HG03342 (cell line): ENCODE data around the gene ALDH1A2.
"Not testable (repeated sequence)": the region's sequence is repeated elsewhere in the genome, so short reads cannot be mapped to it uniquely, and the experiment has no call there.

Experiments
- ATAC-seq: cut with Tn5 transposase; IDR thresholded peaks from one replicate; pipeline ENCODE4 v1.9.1; 2021; ENCODE audit warnings: mild to moderate bottlenecking, moderate library complexity; ENCODE audit not compliant: unreplicated experiment

The ALDH1A2 gene

DNA sequence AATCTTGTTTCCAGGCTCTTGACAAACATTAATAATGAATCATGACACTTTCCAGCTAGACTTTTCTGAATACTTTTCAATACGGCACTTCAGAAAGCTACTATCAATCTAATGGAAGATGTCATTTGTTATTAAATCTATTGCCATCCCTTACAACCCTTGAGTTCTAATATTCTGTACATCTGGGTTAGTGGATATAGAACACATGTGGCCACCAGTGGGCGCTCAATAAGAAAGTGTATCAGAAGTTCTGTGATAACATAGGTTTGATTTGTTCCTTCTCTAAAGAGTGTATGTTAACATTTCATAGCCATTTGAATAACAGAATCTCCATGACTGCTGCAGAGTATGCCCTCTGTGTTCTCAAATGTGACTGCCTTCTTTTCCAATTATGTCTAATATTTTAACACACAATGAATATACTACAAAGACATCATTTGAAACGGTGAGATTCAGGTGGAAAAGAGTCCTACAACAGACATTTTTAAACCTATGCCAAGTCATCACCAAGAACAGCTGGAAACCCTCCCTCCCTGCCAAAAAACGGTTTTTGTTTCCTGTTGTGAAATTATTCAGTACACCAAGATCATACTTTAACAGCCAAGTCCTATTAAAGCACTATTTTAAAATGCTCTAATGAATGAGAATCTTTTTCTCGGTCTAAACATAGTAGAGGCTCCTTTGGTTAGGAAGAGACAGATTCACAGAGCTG, 22.2 kb downstream of the ALDH1A2 start:
- no peak for ATAC-seq

DNA sequence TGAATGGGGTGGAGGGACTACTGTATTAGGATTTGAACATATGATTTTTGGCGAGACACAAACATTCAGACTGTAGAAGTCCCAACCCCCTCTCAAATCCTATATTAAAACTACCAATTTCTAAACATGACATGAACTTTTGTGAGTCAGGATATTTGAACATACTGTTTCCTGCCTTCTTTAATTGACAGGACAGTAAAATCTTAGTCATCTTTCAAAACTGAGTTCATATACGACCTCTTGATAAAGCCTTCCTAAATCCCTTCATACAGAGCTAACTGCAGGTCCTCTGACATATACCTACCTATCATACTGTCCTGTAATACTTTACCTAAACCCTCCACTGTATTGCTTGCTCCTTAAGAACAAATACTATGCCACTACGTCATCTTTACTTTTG, 23.5 kb downstream of the ALDH1A2 start:
- ATAC-seq: no peak

DNA sequence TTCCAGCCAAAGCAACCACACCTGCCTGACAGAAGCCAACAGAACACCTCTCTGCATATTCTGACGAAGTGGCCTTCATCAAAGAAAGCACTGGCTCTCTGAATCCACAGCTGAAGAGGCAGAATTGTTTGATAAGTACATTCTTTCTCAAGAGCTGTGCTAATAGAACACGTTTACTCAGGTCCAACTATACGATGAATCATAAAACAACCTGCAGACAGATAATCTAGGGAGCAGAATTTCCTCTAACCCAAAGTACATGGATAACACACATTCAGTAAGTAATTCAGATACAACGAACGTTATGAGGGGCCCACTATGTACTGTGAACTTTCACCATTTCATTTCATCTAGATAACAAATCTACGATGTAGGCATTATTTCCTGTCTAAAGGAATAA, 25.4 kb downstream of the ALDH1A2 start:
- ATAC-seq: no peak

DNA sequence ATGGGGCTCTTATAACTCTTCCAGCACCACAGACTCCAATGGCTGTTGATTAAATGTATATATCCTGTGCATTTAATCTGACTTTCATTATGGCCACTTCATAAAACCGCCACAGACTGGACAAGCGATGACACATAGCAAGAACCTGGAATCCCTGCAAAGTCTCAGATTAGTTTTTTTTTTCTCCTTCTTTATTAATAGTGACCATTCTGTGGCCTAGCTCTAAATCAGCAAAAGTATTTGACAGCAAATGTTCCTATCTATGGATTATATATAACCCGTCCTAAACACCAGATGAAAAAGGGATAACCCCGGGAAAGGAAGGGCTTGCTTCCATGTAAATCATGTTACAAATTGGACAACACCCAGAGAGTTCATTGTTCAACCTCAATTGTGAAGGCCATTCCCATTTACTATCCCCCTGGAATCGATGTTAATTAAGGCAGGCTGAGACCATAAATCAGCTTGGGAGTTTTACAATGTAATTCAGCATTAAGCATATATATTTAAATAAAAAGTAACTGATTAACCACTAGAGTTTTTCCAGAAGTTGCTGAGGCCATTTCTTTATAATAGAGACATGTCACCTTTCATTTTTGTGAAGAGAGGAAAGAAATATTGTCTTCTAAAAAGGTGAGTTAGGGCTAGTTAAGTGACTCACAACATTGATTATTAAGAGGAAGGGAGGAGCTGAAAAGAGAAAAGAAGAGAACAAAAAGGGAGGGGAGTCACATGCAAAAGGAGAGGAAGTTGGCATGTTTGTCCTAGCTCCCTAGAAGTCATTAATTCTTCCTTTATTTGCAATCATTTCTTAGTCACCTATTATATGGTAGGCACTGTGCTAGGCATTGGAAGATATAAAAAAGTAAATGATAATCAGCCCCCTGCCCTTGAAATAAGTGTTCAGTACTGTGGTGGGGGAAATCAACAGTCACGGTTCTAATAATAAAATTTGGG, 26.2 kb downstream of the ALDH1A2 start:
- ATAC-seq: no peak

DNA sequence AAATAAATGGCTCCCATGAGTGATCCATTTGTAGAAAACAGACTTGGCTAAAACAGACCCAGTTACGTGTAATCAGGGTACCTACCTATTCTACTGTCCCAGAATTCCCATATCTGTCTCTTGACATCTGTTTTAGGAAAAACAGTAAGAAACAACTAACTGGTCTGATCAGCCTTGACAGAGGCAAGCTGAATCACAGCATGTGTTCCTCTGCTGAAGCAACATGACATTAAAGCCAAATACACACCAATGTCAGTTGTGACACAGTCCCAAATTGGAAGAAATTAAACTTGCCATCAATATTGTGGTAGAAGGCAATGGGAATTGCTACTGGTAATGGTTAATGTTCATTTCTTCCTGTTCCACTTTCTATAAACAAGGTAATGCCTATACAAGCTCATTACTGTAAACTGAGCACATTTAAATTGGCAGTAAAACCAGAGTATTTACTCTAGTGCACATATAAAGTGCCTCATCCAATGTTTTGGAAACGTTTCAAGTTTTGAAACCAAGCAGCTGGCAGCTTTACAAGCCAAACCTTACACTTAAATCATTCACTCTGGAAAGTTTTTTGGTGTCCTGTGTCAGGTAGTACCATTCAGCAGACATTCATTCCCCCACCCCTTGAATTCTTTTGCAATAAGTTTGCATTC, 27.0 kb downstream of the ALDH1A2 start:
- ATAC-seq: no peak

DNA sequence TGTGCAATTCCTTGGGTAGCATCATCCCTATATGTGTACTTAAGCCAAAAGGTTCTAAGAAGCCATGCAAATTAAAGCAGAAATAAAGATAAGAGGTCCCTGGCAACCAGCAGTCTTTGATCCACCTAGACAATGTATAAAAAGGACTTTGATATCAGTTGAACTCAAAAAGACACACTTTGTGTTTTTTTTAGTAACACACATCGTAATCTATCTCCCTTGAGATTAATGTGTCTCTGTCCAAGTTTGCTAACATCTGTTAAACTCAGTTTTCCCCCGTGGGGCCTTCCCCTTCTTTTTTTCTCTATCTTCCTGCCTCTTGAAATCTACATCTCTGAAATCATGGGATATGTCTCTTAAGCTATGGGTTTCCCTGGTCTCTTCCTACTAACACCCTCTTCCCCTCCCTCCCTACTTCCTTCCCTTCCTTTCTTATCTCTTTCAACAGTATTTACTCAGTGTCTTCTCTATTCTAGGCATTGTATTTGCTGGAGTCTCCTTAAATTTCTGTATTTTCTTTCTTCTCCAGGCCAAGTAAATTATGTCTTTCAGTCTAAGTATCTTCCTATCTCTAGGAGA, 27.7 kb downstream of the ALDH1A2 start:
- ATAC-seq: no peak

DNA sequence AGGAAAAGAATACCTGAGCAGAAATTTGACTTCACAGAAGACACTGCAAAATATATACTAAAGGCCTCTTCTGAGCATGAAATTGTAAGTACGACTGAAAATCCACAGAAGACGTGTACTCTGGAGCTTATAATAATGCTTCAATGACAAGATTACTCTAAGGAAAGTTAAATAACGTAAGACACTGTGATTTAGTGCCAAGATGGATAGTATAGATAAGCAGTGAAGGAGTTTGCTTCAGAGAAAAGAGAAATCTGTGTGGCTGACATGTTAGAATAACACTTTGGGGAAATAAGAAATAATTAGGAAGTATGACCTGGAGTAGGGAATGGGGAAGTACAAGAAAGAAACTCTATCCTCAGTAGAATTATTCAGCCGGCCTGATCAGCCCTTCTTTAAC, 28.9 kb downstream of the ALDH1A2 start:
- ATAC-seq: no peak

DNA sequence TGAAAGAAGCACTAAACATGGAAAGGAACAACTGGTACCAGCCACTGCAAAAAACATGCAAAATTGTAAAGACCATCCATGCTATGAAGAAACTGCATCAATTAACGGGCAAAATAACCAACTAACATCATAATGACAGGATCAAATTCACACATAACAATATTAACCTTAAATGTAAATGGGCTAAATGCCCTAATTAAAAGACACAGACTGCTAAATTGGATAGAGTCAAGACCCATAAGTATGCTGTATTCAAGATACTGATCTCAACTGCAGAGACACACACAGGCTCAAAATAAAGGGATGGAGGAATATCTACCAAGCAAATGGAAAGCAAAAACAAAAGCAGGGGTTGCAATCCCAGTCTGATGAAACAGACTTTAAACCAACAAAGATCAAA, 37.1 kb downstream of the ALDH1A2 start:
- ATAC-seq: not testable (repeated sequence)

DNA sequence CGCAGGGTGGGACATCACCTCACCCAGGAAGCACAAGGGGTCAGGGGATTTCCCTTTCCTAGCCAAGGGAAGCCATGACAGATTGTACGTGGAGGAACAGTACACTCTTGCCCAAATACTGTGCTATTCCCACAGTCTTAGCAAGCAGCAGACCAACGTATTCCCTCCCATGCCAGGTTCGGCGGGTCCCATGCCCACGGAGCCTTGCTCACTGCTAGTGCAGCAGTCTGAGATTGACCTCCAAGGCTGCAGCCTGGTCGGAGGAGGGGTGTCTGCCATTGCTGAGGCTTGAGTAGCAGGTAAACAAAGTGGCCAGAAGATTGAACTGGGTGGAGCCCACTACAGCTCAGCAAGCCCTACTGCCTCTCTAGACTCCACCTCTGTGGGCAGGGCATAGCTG, 39.0 kb downstream of the ALDH1A2 start:
- no peak for ATAC-seq

DNA sequence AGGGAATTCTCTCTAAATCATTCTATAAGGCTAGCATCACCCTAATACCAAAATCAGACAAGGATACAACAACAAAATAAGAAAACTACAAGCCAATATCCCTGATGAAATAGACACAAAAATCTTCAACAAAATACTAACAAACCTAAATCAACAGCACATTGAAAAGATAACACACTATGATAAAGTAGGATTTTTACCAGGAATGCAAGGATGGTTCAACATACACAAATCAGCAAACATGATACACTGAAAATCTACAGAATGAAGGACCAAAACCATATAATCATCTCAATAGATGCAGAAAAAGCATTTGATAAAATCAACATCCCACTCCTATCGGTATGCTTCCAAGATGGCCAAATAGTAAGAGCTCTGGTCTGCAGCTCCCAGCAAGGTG, 39.5 kb downstream of the ALDH1A2 start:
- no peak for ATAC-seq

DNA sequence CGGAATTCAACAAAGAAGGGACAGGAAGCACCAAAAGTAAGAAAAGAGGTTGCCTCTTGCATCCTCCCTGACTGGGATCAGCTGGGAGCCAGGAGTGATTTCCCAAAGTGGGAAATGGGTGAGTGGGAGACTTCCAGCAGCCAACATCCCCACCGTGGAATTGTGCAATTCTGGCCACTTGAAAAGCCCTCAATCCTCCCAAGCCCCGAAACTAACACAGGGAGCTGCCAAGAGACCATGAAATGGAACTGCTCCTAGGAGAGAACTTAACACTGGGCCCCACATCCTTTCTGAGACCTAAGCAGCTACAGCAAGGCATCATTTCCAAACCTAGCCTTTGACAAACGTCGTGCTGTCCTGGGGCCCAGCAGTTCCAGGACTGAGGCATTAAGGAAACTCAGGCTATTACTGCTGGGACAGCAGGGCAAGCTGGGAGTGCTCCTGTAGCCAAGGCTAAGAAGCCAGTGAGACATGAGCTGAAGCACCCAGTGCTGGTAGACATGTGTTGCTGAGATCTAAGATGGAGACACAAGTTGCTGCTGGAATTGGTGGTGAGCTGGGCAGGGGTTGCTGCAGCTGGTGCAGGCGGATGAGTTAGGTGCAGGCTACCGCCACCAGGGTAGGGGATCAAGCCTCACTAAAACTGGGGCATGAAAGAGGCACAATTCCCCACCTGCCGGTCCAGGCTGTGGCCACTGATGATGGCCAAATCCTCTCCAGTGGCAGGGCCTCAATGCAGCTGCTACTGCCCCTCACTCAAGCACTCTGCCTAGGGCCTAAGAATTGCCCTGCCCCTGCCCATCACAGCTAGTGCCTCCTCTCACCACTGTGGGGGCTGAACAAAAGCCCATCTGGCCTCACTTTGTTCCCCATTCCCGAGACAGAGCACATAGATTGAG, 43.9 kb downstream of the ALDH1A2 start:
- no peak for ATAC-seq

DNA sequence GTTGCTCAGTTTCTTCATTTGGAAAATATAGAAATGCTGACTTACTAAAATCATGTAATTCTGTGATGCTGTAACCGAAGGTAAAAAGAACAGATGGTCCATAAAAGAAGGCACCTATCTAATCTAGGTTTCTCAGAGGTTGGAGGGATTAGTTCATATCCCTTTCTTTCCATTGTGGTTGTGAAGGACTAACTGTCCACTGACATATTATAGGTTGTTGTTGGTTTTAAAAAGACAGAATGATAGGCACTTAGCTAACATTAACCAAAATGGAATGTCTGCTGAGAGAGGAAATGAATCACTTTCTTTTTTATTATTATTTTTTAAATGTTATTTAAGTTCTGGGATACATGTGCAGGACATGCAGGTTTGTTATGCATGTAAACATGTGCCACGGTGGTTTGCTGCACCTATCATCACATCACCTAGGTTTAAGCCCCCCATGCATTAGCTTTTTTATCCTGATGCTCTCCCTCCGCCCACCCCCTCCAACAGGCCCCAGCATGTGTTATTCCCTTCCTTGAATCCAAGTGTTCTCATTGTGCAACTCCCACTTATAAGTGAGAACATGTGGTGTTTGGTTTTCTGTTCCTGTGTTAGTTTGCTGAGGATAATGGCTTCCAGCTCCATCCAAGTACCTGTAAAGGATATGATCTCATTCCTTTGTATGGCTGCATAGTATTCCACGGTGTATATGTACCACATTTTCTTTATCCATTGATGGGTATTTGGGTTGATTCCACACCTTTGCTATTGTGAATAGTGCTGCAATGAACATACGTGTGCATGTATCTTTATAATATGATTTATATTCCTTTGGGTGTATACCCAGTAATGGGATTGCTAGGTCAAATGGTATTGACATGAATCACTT, 45.8 kb downstream of the ALDH1A2 start:
- no peak for ATAC-seq

DNA sequence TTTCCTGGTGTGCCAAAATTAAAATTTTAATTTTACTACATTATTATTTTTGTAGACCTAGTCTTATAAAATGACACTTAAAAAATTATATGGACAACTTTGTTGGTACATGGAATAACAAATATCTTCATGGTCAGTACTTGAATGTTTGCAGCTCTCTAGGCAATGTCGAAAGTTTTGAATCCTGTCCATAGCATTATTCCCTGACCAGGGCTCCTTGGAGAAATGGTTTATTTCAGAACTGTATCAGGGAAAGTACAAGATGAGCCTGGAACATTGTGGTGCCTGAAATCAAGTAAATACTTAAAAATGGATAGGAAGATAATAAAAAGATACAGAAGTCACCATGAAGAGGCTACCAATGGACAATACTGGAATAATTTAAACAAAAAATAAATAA, 47.6 kb downstream of the ALDH1A2 start:
- no peak for ATAC-seq

DNA sequence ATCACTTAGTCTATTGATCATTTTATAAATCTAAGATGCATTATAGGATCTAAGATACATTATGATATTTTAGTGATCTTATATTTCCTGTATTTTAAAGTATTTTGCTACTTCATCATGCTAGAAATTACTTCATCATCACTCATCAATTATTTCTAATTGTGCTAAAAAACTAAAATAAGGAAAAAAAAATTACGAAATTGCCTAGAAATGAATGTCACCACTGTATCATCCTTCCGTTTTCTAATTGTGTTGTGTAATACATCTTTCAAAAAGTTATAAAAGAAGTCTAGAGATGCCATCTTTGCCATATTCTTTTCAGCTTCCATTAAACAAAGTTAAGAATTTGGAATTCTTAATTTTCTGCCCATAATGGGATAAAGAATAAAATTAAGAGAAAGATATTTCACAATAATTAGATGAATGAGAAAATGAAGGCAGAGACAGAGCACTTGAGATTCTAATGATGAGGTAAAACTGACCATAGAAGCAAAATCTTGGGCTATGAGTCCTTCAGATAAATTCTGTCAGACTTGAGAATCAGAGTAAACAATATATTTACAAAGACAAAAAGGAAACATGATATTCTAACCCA, 48.8 kb downstream of the ALDH1A2 start:
- no peak for ATAC-seq

DNA sequence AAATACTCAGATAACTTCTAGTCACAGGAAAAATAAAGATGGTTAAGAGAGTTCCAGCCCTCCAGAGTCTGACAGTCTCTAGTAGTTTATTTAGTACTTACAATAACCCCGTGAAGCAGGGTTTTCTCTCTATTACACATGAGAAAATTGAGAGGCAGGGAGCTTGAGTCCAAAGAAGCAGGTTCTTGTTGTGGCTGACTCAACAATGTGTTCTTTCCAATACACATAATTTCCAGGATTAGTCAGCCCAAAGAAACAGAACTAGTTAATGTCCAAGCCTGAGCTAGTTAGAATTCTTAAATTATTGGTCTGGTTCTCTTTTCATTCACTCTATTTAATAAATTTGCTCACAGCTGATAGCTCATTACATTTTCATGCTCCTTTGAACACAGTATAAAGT, 49.9 kb downstream of the ALDH1A2 start:
- no peak for ATAC-seq

DNA sequence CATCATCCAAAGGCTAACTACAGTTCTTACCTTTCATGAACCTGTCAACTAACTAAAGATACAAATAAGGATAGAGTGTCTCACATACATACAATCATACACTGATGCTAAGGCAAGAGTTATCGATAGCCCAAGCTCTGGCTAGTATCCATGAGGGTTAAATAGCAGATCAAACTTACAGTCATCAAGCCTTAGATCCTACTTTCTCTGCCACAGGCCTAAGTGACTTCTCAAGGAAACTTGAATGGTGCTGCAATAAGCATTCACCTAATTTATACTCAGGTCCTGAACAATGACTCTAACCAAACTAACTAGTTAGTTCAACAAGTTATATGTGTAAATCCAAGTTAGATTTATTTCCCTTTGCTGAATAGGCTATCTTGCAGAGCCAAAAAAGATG, 51.0 kb downstream of the ALDH1A2 start:
- no peak for ATAC-seq

DNA sequence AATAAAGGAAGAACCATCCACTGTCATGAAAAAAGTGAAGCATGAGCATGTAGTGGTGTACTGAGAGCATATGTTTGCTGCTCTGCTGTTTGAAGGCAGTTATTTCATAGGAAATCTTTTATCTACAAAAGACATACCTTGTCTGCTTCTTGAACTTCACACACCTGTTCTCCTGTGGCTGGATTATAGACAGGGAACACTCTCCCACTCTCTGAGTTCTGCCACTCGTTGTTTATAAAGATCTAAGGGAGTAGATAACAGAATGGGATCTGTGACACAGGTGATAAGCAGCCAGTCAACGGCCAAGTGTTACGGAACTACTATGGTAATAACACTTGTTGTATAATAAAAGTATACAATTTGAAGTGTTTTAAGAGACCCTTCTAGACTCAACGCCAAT, 51.5 kb downstream of the ALDH1A2 start:
- no peak for ATAC-seq

DNA sequence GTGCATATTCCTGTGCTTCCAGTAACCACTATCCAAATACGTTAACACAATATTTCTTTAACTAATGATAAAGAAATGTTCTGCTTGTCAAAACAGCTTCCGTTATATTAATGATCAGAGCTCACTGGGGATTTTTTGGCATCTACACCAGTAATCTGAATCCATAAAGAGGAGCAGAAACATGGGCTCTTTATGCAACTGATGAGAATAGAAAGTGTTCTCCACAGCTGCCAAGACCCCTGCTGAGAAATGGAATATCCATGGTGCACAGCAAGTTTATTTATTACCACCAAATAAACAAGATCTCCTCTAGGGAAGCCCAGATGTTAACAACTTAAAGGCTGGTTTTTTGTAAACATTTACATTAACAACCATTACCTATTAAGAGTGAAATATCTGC, 54.5 kb downstream of the ALDH1A2 start:
- no peak for ATAC-seq

DNA sequence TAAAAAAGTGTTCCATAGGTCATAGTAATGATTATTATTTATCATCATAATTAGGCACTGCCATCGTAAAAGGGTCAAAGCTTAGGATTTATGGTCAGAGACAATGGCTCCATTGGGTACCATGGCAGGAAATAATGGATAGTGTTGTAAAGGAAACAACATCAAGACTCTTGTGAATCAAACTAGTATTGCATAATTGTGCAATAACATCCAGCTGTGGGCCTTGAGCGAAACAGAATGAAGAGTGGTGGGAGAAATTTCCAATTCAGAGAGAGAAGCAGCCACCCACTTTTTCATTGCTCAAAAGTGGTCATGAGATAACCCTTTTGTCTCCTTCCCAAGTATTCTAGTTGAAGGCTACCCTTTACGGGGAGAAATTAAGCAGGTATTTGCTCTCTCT, 61.7 kb downstream of the ALDH1A2 start:
- ATAC-seq: no peak
